IMR-90 (cell line): ENCODE measurements around the gene MKKS.

Experiments
- CEBPB ChIP-seq: IDR thresholded peaks from 2 replicates; pipeline ENCODE4 v1.6.1; 2012; ENCODE audit warnings: low read depth, low read length, improper control_type of control experiment
- CTCF ChIP-seq: conservative IDR thresholded peaks from 2 replicates; pipeline ENCODE4 v1.5.1; 2012; ENCODE audit warnings: mild to moderate bottlenecking, low read depth, low read length, improper control_type of control experiment
- POLR2A ChIP-seq: IDR thresholded peaks from 2 replicates; pipeline ENCODE4 v1.6.1; 2012; ENCODE audit warnings: mild to moderate bottlenecking, low read depth, low read length
- RCOR1 ChIP-seq: IDR thresholded peaks from 2 replicates; pipeline ENCODE4 v1.6.1; 2012; ENCODE audit warnings: mild to moderate bottlenecking, low read length, improper control_type of control experiment; ENCODE audit not compliant: insufficient replicate concordance
- RFX5 ChIP-seq: IDR thresholded peaks from 2 replicates; pipeline ENCODE4 v1.8.0; 2012; ENCODE audit warnings: low read depth, mild to moderate bottlenecking, low read length, moderate library complexity
- SMC3 ChIP-seq: fragments of 150-350 bp; IDR thresholded peaks from 2 replicates; pipeline ENCODE4 v1.6.1; 2016; ENCODE audit warnings: low read depth, mild to moderate bottlenecking, antibody characterized with exemption, low read length, moderate library complexity

- TF ChIP-seq SMC3 (no peak), CEBPB (no peak), RCOR1 (no peak), CTCF (no peak), POLR2A (no peak), RFX5 (no peak)
These were observed 48.0 kb downstream of the MKKS start for GRCh38 chr20:10385850-10386544.
